ENCODE data around the gene SLC22A9. TPM values are rescaled to one million over a fixed set of nuclear protein-coding genes. Genes with fewer than 3 reads are reported as not detected.

SLC22A9 gene
- polyA plus RNA-seq, 1 experiment, result not detected

DNA sequence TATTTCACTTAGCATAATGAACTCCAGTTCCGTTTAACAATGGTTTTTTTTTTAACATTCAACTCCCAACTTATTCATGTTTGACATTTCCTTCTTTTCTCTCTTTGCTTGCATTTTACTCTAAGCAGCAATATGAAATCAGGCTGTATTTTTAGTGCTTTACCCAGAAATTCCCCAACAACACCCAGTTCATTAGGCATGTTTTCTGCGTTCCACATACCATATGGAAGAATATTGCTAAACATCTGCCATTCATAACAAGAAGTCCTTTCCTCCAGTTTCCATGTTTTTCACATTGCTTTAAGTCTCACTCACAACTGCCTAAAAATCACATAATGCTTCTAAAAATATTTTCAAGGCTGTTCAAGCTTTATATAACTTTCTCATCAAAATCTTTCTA lies 75.5 kb downstream of the SLC22A9 start:
- Histone ChIP-seq H3K36me3 (ENCODE audit: control insufficient read depth, insufficient read depth, low read length) (no peaks in the 10 kb centered on the region), H3K4me3 (ENCODE audit: low read depth, low read length) (no peak overlapping the region), H3K27me3 (ENCODE audit: control insufficient read depth, insufficient read depth, low read length) (peaks cover 1% of the 10 kb centered on the region; the same call in 1 of the 2 replicates)
- DNase-seq (ENCODE audit: low read depth), result no peak
- TF ChIP-seq, protein P1, sequence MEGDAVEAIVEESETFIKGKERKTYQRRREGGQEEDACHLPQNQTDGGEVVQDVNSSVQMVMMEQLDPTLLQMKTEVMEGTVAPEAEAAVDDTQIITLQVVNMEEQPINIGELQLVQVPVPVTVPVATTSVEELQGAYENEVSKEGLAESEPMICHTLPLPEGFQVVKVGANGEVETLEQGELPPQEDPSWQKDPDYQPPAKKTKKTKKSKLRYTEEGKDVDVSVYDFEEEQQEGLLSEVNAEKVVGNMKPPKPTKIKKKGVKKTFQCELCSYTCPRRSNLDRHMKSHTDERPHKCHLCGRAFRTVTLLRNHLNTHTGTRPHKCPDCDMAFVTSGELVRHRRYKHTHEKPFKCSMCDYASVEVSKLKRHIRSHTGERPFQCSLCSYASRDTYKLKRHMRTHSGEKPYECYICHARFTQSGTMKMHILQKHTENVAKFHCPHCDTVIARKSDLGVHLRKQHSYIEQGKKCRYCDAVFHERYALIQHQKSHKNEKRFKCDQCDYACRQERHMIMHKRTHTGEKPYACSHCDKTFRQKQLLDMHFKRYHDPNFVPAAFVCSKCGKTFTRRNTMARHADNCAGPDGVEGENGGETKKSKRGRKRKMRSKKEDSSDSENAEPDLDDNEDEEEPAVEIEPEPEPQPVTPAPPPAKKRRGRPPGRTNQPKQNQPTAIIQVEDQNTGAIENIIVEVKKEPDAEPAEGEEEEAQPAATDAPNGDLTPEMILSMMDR (IDR thresholded peaks at IDR 0.05; ENCODE audit: insufficient read depth, low read depth, low read length), result no peak
- CTCF ChIA-PET, result no interaction called here
- POLR2A ChIA-PET, result no interaction called here

GRCh38 chr11:63445720-63446119 lies 76.1 kb downstream of the SLC22A9 start:
- ChIA-PET CTCF (no interaction called here), POLR2A (no interaction called here)
- no peak for DNase-seq (ENCODE audit: low read depth)
- no peak overlapping the region for H3K4me3 ChIP-seq (ENCODE audit: low read depth, low read length)
- TF ChIP-seq, protein P1 (IDR thresholded peaks at IDR 0.05; ENCODE audit: insufficient read depth, low read depth, low read length), result no peak
- H3K36me3 ChIP-seq (ENCODE audit: control insufficient read depth, insufficient read depth, low read length), result no peaks in the 10 kb centered on the region
- H3K27me3 ChIP-seq (ENCODE audit: control insufficient read depth, insufficient read depth, low read length), result peaks cover 1% of the 10 kb centered on the region; the same call in 1 of the 2 replicates

DNA sequence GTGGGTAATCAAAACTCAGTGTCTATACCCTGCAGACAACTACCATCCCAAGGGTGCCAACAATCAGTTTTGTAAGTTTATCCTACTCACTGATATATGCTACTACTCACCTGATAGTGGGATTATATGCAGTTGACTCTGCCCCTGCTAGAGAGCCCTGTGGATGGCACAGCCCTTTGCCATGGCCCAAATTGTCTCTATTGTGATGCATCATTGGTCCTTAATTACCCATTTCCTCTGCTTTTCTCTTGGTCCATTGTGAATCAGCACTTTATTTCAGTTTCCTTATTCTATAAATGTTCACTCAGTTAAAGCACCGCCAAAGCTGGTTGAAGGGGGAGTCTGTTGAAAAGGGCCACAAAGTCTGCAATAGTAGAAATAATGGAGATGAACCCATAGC lies 79.1 kb downstream of the SLC22A9 start:
- POLR2A ChIA-PET, result no interaction called here
- Histone ChIP-seq H3K4me3 (ENCODE audit: low read depth, low read length) (no peak overlapping the region), H3K36me3 (ENCODE audit: control insufficient read depth, insufficient read depth, low read length) (no peaks in the 10 kb centered on the region), H3K27me3 (ENCODE audit: control insufficient read depth, insufficient read depth, low read length) (peaks cover 1% of the 10 kb centered on the region; the same call in 1 of the 2 replicates)
- no peak for DNase-seq (ENCODE audit: low read depth)
- CTCF ChIA-PET, result no interaction called here
- TF ChIP-seq, protein P1 (IDR thresholded peaks at IDR 0.05; ENCODE audit: insufficient read depth, low read depth, low read length), result no peak

GRCh38 chr11:63459586-63459985 lies 90.0 kb downstream of the SLC22A9 start:
- H3K27me3 ChIP-seq (ENCODE audit: control insufficient read depth, insufficient read depth, low read length), result peaks cover 4% of the 10 kb centered on the region
- H3K4me3 ChIP-seq (ENCODE audit: low read depth, low read length), result no peak overlapping the region
- H3K36me3 ChIP-seq (ENCODE audit: control insufficient read depth, insufficient read depth, low read length), result no peaks in the 10 kb centered on the region
- ChIA-PET POLR2A (no interaction called here), CTCF (no interaction called here)
- TF ChIP-seq, protein P1 (IDR thresholded peaks at IDR 0.05; ENCODE audit: insufficient read depth, low read depth, low read length), result no peak
- DNase-seq (ENCODE audit: low read depth), result no peak

Other genes with a start within 250 kb of the SLC22A9 start
- gene SLC22A24, start 225.6 kb upstream of the SLC22A9 start, polyA plus RNA-seq (2011; rRNA removed), result not detected in 2 replicates
- not detected in 2 replicates for gene SLC22A25, start 126.2 kb upstream of the SLC22A9 start, polyA plus RNA-seq (2011; rRNA removed)
- not detected in 2 replicates for gene PLAAT5, start 121.4 kb downstream of the SLC22A9 start, polyA plus RNA-seq (2011; rRNA removed)
- not detected in 2 replicates for gene LGALS12, start 136.3 kb downstream of the SLC22A9 start, polyA plus RNA-seq (2011; rRNA removed)
- 6.6 and 7.1 TPM in 2 replicates for gene PLAAT4, start 167.0 kb downstream of the SLC22A9 start, polyA plus RNA-seq (2011; rRNA removed)
- gene PLAAT2, start 193.6 kb downstream of the SLC22A9 start, polyA plus RNA-seq (2011; rRNA removed), result not detected in 2 replicates
- 12.5 and 17.6 TPM in 2 replicates for gene PLAAT3, start 244.6 kb downstream of the SLC22A9 start, polyA plus RNA-seq (2011; rRNA removed)